HG03558 (cell line): ENCODE data around the gene EDC4.
"Not testable (repeated sequence)": the region's sequence is repeated elsewhere in the genome, so short reads cannot be mapped to it uniquely, and the experiment has no call there.

ENCODE experiments used
- ATAC-seq: cut with Tn5 transposase; IDR thresholded peaks from one replicate; pipeline ENCODE4 v1.9.1; 2021; ENCODE audit warnings: moderate number of reproducible peaks; ENCODE audit not compliant: unreplicated experiment; ENCODE audit errors: extremely low read depth

EDC4 gene

GRCh38 chr16:67893743-67894399 is 21.0 kb downstream of the EDC4 start:
- no peak for ATAC-seq

DNA sequence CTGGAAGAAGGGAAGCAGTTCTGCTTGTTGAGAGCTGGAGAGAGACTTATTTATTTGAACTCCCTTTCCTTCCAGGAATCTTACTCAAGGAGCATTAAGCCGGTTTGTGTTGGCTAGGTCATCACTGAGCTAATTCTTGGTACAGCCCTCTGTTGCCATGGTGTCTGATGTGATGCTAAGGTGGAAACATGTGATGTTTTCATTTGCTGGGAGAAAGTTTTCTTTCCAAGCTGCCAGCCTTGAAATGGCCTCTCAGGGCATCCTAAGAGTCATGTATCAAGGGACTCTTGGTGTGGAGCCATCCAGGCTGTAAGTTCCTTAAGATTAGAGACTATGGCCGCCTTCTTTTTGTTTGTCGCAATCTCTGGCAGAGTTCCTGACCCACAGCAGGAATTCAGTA is 24.4 kb downstream of the EDC4 start:
- ATAC-seq = no peak

DNA sequence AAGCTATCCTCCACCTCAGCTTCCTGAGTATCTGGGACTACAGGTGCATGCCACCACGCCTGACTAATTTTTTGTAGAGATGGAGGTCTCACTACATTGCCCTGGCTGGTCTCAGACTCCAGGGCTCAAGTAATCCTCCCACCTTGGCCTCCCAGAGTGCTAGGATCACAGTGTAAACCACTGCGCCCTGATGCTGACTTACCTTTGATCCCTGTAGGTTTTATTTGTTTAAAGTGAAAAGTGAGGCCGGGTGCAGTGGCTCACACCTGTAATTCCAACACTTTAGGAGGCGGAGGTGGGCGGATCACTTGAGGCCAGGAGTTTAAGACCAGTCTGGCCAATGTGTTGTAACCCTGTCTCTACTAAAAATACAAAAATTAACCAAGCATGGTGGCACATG is 28.9 kb downstream of the EDC4 start:
- ATAC-seq = no peak

DNA sequence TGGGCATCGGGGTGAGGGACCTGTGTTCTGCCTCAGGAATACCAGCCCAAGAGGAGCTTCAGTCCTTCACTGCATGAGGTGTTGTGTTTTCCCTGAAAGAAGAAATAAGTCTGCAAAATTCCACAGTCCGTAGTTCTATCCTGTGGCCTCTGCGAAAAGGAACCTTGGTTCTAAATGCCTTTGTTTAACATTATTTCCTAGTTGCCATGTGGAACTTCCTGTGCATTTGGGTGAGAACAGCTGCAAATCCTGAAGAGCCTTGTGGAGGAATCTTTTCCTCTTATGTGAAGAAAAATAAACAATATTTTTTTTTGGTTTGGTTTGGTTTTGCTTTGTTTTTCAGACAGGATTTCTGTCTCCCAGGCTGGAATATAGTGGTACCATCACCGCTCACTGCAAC is 30.0 kb downstream of the EDC4 start:
- ATAC-seq = no peak

DNA sequence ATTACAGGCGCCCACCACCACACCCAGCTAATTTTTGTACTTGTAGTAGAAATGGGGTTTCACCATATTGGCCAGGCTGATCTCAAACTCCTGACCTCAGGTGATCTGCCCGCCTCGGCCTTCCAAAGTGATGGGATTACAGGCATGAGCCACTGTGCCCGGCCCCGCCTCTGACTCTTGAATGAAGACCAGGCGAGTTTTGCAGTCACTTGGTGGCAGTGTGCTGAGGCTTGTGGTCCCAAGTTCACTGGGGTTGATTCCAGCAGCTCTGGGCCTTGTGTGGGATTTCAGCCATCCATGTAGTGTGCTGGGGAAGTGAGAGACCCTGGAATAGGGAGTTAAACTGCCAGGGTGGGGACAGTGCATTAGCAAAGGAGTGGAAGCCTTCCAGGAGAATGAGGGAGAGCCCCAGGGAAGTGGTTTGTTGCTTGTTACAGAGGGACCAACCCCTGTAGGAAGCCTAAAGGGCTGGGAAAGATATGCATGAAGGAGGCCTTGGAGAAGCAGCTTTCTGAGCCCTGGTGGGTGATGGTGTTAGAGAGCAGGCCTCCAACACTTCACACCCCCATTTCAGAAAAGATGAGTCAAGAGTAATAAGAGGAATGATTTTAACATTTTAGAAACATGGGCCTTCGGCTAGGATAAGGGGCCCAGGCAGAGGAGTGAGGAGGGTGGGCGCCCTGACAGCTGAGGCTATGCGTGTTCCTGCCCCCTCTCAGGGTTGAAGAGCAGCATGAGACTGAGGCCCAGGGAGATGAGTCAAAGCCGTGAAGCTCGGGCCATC is 34.7 kb downstream of the EDC4 start:
- ATAC-seq = no peak

GRCh38 chr16:67909056-67909742 is 36.3 kb downstream of the EDC4 start:
- ATAC-seq = no peak

DNA sequence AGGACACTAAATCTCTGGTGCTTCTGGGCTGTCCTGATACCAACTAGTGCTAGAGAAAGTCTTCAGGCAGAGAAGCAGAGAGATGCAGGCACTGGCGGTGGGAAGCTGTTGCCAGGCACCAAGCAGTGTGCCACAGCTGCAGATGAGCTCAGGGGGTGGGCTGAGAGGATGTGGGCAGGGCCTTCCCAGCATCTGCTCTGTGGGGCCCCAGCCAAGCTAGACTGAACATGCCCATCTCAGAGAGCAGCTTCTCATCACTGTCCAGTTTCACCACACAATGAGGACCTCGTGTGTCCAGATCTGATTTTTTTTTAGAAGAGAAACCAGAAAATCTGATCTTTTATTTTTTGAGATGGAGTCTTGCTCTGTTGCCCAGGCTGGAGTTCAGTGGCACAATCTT is 37.3 kb downstream of the EDC4 start:
- no peak for ATAC-seq

- ATAC-seq = no peak
Measured at GRCh38 chr16:67914758-67915495, 42.1 kb downstream of the EDC4 start.

- not testable (repeated sequence) for ATAC-seq
Measured at GRCh38 chr16:67915496-67915769, 42.6 kb downstream of the EDC4 start.

- ATAC-seq = no peak
Measured at GRCh38 chr16:67915831-67916723, 43.2 kb downstream of the EDC4 start.

- no peak for ATAC-seq
Measured at GRCh38 chr16:67917140-67917851, 44.4 kb downstream of the EDC4 start.

DNA sequence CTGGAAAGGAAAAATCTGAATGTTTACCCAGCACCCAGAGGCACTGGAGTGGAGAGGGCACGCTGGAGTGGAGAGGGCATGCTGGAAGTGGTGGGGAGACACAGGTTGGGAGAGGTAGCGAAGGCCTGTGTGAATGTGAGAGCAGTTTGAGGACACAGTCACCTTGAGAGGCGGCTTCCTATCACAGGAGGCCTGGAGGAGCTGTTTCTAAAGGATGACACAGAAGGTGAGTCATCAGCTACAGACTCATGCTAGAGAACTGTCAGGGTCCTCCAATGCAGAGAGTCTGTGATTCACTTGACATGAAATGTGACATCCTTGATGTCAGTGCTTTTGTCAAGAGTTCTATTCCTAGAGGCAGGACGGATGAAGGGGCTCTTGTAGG is 45.0 kb downstream of the EDC4 start:
- no peak for ATAC-seq

GRCh38 chr16:67919622-67920221 is 46.9 kb downstream of the EDC4 start:
- no peak for ATAC-seq

DNA sequence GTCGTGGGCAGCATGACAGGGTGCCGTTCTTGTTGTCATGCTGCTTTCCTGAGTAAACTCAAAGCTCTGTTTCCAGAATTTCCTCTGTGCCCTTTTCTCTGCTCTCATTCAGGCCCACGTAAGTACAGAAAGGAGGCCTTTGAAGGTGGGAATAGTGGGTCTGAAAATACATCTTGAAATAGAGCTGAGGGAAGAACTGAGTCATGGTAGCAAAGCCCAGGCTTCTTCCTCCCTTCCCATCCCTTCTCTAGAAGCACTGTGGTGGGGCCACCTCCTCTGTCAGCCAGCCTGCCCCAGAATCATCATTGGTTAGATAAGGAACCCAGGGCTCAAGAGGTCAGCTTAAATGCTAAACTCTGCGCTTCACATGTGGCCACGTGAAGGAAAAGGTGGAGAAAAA is 49.4 kb downstream of the EDC4 start:
- ATAC-seq = no peak

DNA sequence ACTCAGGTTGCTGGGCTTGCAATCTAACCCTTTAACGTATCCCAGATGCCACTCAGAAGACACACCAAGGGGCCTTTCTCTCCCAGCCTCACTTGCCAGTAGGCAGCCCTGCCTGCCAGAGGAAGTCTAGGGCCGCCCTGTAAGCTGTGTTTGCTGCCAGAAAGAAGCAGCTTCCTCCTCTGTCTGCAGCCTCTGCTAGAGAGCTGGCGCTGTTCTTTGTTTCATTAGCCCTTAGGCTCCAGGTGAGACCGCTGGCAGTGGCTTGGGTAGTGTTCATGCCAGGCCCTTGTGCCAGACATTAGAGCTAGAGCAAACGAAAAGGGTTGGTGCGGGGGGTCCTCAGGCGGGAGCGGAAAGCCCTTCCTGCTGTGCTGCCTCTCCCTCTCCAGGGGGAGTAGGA is 49.9 kb downstream of the EDC4 start:
- no peak for ATAC-seq

DNA sequence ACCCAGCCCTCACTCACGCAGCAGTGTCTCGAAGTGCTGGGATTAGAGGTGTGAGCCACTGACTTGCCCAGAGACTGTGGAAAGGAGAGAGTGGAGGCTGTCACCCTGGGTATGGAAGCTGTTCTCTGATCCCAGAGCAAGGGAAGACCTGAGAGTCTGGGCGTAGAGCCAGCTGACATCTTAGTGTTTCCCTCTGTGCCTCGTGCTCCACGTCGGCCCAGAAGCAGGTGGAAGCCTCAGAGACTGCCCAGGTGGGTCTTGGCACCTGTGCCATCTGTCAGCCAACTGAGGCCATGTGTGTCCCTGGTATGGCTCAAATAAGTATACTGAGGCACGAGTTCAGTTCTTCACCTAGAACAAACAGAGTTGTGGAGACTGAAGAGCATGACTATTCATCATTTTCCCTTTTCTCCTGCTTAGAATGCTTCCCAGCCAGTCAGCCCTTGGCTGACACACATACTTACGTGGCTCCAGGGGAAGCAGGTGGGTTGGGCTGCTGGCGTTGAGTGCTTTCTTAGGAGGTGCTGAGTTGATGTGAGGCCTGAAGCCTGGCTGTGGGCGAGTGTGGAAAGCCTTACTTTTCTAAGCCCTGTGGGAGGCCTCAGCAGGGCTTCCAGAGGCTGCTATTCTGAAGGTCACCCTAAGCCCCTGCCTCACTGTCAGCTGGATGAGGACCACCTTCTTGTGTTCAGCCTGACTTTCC is 50.7 kb downstream of the EDC4 start:
- no peak for ATAC-seq

DNA sequence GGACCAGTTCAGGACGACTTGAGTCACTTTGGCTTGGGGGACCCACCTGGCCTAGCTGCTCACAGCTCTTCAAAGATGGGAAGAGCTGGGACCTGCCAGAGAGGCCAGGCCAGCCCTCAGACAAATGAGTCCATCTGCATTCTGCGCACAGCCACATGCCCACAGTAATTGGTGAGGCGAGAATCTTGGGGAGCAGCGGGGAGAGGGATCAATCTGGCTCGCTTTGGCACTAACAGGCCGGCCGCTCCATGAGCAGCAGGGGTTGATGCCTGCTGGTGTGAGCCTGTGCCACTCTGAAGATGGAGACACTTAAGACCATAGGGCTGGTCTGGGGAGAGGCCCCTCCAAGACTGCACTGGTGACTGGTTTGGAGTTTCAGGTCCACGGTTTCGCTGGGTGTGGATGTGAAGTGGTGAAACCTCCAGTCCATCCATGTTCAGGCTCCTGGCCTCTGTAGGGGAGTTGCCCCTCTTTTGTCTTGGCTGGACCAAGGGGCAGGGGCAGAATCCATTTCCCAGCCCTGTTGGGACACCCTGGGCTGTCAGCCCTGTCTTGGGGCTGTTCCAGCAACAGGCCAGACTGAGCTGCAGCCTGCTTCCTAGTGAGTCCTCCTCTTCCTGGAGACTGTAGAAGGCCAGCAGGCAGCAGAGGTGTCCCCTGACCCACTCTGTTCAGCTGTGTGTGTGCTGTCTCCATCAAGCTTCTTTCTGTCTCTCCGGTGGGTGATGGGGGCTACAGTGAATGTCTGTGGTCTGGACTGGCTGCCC is 51.5 kb downstream of the EDC4 start:
- no peak for ATAC-seq
